Keratinocyte (primary cell): Measurements from ENCODE around the gene SOHLH2.

ENCODE experiments used
- EZH2 ChIP-seq: IDR thresholded peaks from one replicate; pipeline ENCODE4 v1.6.1; 2012; ENCODE audit warnings: inconsistent platforms, mild to moderate bottlenecking, low read length, moderate library complexity
- TF ChIP-seq, protein P1 (sequence below), 3 experiments: IDR thresholded peaks in 1 of 3; conservative IDR thresholded peaks in 1 of 3; optimal IDR thresholded peaks in 1 of 3; 2 replicates in 2 of 3; 3 replicates in 1 of 3; pipeline versions ENCODE3 to v1.5.1; 2011; ENCODE audit warnings: low read length in 3 of 3, mild to moderate bottlenecking in 3 of 3, moderate library complexity in 2 of 3, control low read depth in 1 of 3, inconsistent platforms in 1 of 3; ENCODE audit not compliant: insufficient read depth in 2 of 3; ENCODE audit errors: extremely low read depth in 1 of 3

- TF ChIP-seq, protein P1, sequence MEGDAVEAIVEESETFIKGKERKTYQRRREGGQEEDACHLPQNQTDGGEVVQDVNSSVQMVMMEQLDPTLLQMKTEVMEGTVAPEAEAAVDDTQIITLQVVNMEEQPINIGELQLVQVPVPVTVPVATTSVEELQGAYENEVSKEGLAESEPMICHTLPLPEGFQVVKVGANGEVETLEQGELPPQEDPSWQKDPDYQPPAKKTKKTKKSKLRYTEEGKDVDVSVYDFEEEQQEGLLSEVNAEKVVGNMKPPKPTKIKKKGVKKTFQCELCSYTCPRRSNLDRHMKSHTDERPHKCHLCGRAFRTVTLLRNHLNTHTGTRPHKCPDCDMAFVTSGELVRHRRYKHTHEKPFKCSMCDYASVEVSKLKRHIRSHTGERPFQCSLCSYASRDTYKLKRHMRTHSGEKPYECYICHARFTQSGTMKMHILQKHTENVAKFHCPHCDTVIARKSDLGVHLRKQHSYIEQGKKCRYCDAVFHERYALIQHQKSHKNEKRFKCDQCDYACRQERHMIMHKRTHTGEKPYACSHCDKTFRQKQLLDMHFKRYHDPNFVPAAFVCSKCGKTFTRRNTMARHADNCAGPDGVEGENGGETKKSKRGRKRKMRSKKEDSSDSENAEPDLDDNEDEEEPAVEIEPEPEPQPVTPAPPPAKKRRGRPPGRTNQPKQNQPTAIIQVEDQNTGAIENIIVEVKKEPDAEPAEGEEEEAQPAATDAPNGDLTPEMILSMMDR (optimal IDR thresholded peaks at IDR 0.05 in 1 of 3, IDR thresholded peaks at IDR 0.05 in 1 of 3, conservative IDR thresholded peaks at IDR 0.05 in 1 of 3; ENCODE audit: extremely low read depth in 1 of 3, insufficient read depth in 2 of 3, low read length in 3 of 3): no peak
- no peak for TF ChIP-seq EZH2
These were observed 40.6 kb downstream of the SOHLH2 start for GRCh38 chr13:36173571-36174322.
